Hematopoietic multipotent progenitor cell (in vitro differentiated cells): Measurements from ENCODE around the gene SH3PXD2A. TPM values are rescaled to one million over a fixed set of nuclear protein-coding genes. Genes with fewer than 3 reads are reported as not detected.
"Not testable (repeated sequence)": the region's sequence is repeated elsewhere in the genome, so short reads cannot be mapped to it uniquely, and the experiment has no call there.

ENCODE experiments used
- DNase-seq, 3 donors: peaks; one replicate each; pipeline ENCODE4 v3.0.0-alpha.2; 2011 to 2015; ENCODE audit warnings: low read depth in 2 of 3, low spot score in 2 of 3
- total RNA-seq: library from RNA; depleted of rRNA; stranded (reverse); fragments of >200 nt; gene quantifications from one replicate; pipeline ENCODE4 v1.2.3, GENCODE V29; 2012

SH3PXD2A gene
- total RNA-seq, 1 donor = 2.7 TPM

DNA sequence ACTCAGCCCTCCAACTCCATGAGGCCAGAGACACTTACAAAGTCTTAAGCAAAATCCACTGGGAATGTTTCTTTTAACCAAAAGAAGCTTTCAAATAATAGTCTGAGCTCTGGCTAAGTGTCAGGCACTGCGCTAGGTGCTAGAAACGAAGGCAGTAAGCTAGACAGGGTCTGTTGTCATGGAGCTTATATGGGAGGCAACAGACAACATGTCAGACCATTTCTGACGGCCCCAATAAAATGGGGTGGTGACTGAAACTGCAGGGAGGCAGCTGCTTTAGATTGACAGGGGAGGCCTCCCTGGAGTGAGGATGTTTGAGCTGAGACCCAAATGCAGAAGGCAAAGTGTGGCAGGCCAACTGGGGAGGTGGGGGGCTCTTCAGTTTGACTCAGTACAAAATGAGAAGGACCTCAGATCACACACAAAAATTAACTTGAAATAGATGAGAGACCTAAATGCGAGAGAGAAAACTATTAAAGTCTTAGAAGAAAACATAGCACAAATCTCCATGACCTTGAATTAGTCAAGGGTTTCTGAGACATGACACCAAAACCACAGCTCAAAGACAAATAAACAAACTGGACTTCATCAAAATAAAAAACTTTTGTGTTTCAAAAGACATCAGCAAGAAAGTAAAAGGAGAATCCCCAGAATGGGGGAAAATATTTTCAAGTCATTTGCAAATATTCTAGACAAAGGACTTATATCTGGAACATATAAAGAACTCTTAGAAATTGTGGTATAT is 40.6 kb downstream of the SH3PXD2A start:
- DNase-seq = no peak

DNA sequence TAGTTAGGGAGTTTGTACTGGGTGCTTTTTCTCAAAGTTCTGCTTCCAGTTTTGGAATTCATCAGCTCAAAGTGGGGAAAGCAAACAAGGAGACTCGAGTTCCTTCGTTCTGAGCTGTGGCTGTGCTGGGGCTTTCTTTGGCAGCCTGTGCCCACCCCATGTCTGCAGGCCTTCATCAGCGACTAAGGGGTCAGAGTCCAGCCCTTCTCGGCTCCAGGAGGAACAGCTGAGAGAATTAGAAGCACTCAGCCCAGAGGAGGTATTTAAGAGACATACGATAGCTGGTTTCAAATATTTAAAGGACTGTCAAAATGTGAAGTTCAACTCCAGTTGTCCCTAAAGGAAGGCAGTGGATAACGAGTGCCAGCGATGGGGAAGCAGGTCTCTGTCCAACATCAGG is 41.3 kb downstream of the SH3PXD2A start:
- DNase-seq = no peak

DNA sequence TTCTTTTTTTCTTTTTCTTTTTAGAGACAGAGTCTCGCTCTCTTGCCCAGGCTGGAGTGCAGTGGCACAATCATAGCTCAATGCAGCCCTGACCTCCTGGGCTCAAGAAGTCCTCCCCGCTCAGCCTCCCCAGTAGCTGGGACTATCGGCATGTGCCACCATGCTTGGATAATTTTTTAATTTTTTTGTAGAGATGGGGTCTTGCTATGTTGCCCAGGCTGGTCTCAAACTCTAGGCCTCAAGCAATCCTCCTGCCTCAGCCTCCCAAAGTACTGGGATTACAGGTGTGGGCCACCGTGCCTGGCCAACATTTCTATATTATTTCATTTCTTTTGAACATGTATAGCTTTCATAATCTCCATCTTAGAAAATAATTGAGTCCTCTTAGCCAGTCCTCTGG is 42.1 kb downstream of the SH3PXD2A start:
- not testable (repeated sequence) for DNase-seq

DNA sequence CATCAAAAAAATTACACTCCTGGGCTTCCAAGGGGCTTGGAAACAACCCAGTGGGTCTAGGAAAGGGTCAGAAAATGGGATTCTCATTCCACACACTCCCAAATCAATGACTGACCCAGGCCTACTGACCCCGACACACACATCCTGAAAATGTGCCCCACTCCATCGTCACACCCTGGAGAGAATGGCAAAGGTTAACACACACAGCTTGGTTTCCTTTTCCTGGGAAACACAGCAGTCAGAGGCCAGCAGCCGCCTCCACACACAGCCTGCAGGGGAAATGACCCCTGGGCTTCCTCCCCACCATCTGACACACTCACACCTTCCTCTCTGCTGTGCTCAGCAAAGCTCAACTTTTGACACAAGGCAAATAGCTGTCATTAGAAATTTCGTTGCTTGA is 42.9 kb downstream of the SH3PXD2A start:
- DNase-seq = peak in 2 of 3 donors; percentile 14 to 28

DNA sequence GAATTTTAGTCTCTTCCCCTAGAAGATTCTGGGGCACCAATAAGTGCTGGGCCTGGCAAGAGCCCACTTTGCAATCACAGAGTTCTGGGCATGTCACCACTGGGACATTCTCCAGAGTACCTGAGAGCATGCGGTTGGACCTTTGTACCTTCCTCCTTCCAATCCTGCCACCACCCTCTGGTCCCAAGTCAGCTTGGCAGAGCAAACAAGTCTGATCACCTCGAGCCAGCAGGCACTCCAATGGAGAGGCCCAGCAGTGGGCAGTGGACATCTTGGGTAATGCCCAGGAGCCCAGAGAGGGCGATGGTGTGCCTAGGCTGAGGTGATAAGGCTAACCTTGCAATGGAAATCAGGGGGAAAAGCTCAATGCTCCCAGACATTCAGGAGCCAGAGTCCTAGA is 43.4 kb downstream of the SH3PXD2A start:
- DNase-seq = no peak

DNA sequence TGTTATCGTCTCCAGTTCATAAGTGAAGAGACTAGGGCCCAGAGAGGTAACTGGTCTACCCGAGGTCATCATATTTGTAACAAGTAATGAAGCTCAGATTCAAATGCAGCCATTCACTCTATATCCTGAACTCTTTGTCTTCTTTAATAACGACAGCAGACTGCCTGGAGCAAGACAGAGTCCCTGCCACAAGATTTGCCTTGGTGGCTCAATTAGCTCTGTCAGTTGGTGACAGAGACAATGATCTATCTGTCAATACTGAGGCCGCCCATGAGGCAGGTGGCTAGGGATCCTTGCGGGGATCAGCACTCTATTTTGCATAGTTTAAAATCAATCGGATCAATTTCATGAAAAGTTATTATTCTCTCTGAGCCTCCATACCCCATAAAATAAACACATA is 43.9 kb downstream of the SH3PXD2A start:
- DNase-seq = no peak

DNA sequence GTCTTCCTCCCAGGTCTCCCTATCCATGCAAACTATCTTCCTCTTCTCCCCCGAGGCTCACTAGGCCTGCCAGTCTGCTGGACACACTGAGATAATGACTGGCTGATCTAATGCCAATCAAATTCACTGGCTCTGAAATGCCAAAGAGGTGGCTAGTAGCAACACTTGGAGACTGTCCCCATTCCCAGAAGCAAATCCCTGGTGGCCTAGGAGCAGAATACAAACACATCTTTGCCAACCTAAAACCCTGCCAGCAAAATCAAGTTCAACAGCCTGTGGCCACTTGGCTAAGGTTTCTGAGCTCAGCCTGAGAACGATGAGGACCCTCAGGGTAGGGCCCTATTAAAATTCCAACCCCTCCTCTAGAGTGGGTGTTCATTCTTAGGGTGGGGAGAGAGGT is 46.6 kb downstream of the SH3PXD2A start:
- no peak for DNase-seq

DNA sequence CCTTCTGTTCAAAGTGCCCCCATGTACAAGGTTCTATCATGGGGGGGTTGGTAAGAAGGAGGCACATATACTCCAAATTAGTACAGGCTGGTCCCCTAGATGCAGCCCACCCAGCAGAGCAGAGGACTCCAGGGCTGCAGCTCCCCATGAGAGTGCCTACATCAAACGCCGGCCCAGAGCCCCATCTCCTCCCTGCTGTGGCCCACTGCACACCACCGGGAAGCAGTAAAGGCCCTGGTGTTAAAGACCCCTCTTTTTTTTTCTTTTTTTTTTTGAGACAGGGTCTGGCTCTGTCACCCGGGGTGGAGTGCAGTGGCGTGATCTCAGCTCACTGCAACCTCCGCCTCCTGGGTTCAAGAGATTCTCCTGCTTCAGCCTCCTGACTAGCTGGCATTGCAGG is 47.4 kb downstream of the SH3PXD2A start:
- no peak for DNase-seq

DNA sequence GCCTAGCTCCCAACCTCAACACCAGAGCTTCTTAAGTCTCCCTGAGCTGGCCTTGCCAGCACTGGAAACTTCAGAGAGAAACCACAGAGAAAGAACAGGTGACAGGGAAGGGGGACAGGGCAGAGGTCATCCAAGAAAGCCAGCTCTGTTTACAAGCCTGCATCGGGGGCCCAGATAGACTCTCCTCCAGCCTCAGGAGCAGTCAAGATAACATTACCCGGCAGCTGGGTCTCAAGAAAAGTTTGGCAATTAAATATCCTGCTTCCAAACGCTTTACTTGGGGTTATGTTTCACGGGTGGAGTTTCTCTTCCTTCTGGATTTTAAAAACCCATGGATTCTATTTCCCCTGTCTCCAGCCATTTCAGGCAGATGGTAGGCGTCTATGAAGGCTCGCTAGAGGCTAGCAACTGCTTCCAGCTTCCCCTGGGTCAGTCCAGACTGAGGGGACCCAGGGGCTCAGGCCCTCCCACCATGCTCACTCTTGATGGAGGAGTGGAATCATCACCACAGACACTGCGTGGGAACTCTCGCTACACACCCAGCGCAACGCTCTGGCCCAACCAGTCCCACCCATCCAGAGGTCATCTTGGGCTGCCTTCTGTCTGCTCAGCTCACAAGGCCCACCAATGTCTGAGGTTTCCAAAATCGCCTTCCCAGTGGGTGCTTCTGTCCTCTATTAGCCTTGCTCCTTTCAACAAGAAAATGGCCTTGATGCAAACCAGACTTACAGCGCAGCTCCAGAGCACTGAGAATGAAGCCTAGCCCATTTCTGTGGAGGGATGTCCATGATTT is 48.8 kb downstream of the SH3PXD2A start:
- DNase-seq = no peak

DNA sequence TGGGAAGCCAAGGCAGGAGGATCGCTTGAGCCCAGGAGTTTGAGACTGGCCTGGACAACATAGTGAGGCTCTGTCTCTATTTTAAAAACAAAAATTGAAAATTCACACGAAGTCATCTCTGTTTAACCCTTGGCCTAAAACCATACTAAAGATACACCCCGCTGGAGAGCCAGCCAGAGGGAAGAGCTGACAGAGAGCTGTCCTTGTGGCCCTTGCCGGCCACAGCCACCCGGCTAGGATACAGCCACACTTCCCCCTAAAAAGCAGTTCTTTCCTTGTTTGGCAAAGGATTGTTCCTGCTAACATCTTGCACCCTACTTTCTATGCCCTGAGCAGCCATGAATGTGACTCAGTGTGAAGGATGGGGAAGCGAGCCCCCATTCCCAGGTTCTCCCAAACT is 49.6 kb downstream of the SH3PXD2A start:
- no peak for DNase-seq

DNA sequence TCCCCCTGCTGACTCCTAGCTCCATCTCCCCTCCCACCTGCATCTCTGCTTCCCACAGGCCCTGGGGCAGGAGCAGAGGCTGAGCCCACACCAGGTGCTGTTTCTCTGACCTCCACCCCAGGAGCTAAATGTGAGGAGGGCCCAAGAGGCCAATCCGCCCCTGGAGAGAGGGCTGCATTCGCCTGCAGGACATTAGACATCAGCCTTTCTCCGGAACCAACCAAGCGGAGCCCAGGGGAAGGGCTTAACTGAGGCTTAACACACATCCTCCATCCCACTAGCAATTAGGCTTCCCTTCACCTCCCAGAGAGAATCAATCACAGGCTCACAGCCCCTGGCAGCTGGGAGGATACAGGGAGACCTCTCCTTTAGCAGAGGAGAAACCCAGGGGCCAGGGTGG is 50.5 kb downstream of the SH3PXD2A start:
- DNase-seq = no peak

DNA sequence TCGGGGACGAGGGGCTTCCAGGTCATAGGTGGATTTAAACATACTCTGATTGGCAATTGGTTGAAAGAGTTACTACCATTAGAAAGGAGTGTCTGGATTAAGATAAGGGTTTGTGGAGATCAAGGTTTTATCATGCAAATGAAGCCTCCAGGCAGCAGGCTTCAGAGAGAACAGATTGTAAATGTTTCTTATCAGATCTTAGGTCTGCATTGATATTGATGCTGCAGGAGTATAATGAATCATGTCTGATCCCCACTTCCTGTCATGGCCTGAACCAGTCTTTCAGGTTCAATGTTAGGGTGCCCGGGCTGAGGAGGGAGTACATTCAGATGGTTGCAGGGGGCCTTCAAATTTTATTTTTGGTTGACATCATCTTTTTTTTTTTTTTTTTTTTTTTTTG is 51.4 kb downstream of the SH3PXD2A start:
- DNase-seq = no peak

DNA sequence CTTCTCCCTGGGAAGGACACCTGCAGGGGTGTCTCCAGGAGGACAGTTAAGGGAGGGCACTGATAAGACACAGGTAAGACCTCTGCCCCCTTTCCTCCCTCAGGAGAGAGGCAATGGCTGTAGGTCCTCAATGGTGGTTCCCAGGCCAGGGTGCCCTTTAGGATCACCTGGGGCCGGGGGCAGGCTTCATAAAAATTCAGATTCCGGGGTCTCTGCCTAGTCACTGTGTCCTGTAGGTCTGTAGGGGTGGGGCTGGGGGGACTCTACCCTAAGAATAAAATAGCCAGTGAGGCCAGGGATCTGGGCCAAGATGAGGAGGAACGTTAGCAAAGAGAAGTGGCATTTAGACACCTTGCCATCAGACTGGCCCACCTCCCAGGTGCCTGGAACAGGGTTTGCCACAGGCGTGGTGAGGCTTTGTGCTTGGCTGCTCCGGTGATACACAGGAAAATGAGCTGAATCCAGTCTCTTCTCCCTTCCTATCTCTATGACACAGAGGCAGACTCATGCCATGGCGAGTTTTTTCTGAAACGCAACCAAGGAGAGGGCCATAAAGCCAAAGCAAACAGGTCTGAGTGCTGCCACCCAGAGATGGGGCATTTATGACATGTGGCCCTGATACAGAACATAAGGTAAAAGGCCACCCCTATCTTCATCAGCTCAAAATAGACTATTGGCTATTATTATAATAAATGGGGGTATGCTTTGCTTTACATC is 52.6 kb downstream of the SH3PXD2A start:
- DNase-seq = no peak

DNA sequence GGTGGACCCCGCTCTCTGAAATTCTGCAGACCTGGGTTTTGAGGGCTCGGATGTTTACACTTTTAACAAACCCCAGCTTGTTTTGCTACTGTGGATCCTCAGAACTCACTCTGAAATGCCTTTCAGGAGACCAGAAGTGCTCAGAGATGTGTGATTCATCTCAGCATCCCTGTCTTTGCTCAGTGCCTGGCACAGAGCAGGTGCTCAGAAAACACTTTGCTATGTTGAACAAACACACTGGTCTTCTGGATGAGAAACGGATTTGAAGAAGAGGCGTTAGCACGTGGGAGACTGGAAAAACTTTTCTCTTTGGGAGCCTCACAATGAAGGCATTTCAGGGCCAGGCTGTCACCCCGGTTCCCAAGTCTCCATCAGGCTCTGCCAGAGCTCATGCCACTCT is 53.3 kb downstream of the SH3PXD2A start:
- no peak for DNase-seq

DNA sequence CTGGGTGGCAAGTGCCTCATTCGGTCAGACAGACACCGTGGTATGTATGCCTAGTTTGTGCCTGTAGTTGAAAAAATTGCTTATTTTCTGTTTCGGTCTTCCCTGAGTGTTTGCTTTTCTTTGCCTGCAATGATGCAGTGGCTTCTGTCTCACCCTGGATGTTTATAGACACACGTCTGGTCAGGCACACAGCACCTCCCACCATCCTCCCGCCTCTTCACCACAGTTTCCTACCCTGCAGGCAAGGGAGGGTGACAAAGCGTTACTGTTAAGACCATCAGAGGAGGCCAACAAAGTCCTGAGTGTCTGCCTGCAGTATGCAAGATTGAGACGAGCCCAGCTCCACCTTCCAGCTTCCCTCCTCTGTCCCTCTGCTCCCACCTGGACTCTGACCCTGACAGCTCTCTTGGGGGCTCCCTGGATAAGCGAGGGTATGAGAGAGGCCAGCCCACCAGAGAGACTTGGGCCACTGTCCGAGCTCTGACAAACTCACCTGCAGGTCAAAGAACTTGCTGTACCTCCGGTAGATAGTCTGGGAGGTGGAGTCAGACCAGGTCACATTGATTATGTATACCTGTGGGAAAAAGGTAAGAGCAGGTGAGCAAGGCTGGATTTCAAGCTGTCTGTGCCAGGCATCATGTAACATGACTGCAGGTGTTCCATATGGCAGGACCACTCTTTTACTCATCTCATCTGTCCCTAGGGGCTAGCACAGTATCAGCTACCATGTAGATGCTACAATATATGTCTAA is 54.4 kb downstream of the SH3PXD2A start:
- DNase-seq = peak in 2 of 3 donors; percentile 68 to 90

DNA sequence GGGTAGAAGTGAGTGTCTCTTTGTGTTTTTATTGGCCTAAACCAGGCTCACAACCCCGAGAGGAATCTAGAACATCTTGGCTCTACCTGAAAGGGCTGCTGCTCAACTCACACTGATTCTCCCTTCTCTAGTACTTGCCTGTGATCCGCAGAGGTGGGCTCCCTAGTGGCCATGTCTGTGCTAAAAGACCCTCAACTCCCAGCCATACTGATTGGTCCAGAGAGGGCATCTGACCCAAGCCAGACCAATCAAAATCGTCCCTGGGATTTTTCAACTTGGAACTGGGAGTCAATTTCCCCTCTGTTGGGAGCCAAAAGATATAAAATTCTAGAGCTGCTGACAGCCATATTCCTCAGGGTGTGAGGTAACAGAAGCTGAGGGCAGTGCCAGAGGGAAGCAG is 55.3 kb downstream of the SH3PXD2A start:
- DNase-seq = no peak

DNA sequence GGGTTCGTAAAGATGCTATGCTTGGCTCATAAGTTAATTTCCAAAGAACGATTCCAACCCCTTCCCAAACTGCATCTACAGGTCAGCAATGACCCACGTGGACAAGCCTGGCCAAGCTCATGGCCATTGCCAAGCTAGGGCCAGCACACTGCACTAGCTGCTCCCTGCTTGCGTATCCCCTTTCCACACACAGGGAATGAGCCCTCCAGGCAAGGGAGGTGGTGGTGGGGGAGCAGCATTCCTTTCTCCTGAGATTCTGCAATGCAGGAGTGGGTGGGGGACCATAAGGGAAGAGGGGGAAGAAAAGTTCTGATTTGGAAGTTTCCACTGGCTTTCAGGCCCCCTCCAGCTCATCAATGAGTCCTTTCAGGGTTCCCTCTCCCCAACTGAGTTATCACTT is 56.0 kb downstream of the SH3PXD2A start:
- no peak for DNase-seq

DNA sequence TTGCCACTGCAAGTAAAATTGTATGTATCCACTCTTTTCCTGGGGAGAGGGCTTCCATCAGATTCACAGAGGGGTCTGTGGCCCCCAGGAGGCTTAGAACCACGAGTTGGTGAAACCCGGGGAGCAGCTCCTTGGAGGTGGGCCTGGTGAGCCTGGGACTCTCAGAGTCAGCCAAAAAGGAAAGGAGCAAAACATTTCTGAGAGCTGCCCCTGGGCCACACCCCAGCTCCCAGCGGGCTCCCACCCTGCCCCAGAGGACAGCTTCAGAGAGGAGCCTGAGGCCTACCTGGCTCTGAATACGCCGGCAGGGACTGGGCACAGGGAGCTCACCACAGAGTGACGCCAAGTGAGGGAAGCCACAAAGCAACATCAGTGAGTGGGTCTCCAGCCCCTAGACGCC is 56.9 kb downstream of the SH3PXD2A start:
- no peak for DNase-seq

DNA sequence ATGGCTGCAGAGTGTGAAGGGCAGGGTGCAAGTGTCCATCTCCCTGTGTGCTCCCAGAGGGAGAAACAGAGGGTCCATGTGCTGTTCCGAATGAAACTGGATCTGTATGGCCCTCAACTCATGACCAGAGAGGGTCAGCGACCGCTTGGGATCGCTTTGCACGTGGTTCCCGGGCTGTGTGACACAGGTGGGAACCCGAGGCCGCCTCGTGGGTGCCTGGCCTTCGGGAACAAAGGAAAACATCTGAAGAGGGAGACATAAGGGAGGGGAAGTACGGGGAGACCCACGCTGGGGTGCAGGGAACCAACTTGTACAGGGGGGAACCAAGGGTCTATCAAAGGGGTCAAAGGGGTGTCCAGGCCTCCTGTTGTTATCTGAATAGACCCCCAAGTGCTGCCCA is 57.5 kb downstream of the SH3PXD2A start:
- DNase-seq = no peak

DNA sequence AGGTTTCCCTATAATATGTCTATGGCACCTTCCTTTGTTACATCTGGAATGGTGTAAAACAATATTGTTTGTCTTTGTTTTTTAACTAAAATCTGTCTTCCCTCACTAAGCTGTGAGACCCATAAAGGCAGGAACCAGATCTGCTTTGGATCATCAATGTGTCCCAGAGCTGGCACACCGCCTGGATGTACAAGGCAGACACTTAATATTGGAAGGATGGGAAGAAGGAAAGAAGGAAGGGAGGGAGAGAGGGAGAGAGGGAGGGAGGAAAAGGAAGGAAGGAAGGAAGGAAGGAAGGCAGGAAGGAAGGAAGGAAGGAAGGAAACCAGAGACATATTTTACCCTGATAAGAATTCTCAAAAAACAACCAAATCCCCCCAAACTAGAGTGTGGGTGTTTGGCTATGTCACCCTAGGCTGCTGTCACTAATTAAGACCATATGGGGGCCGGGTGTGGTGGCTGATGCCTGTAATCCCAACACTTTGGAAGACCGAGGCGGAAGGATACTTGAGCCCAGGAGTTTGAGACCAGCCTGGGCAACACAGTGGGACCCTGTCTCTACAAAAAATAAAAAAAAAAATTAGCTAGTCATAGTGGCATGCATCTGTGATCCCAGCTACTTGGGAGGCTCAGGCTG is 59.6 kb downstream of the SH3PXD2A start:
- no peak for DNase-seq
